ENCODE results near the gene IL1RAPL2. TPM values are rescaled to one million over a fixed set of nuclear protein-coding genes. Genes with fewer than 3 reads are reported as not detected.
"Not testable (repeated sequence)": the region's sequence is repeated elsewhere in the genome, so short reads cannot be mapped to it uniquely, and the experiment has no call there.

The IL1RAPL2 gene
- total RNA-seq, 2 experiments from 2014 or later, result not detected

DNA sequence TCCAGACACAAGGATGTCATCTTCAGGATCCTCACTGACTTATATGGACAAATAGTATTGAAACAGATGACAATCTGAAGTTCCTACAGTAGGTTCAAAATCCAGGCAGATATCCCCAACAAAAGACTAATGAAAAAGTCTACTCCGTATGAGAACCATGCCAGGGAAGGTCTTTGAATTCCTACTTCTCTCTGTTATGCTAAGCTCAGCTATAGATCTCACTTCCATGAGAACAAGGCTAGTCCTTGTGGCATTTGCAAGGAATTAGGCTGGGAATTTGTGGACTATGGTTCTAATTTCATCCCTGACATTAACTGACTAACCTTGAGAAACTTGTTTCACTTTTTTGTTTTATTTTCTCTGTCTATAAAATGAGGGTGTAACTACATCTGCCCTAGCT lies 229.8 kb downstream of the IL1RAPL2 start:
- Mint-ChIP-seq H3K4me3 (no peak overlapping the region), H3K4me1 (ENCODE audit: low read depth) (no peaks in the 10 kb centered on the region), H3K36me3 (no peaks in the 10 kb centered on the region), H3K27me3 (no peaks in the 10 kb centered on the region), H3K27ac (no peak overlapping the region), H3K9me3 (no peaks in the 10 kb centered on the region)
- intact Hi-C loops (cut with micrococcal nuclease), result no loop called here
- ChIA-PET POLR2A (no interaction called here), CTCF (no interaction called here)
- DNase-seq, result no peak

GRCh38 chrX:104803219-104803618 lies 237.2 kb downstream of the IL1RAPL2 start:
- no peak overlapping the region for H3K4me3 Mint-ChIP-seq
- no peaks in the 10 kb centered on the region for H3K36me3 Mint-ChIP-seq
- ChIA-PET CTCF (no interaction called here), POLR2A (no interaction called here)
- H3K27me3 Mint-ChIP-seq, result no peaks in the 10 kb centered on the region
- H3K27ac Mint-ChIP-seq, result no peak overlapping the region
- H3K4me1 Mint-ChIP-seq (ENCODE audit: low read depth), result no peaks in the 10 kb centered on the region
- DNase-seq, result no peak
- intact Hi-C loops (cut with micrococcal nuclease), result no loop called here
- no peaks in the 10 kb centered on the region for H3K9me3 Mint-ChIP-seq

DNA sequence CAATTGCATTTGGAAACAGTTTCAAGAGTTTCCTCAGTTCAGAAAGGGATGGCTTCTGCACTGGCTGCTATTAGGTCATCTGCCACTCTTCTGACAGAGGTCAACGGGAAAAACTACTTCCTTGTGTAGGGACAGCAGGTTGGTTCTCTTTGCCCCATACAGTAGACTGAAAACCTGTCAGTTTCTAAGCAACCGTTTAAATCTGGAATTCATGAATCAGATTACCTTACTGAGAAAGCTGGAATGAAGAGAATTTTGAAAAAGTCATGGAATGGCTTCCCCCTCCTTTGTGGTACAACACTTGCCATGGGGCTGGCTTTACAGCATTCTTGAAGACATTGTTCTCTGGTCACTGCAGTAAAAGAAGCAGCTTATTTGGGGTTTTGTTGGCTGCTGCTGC lies 240.3 kb downstream of the IL1RAPL2 start:
- H3K27me3 Mint-ChIP-seq, result no peaks in the 10 kb centered on the region
- H3K4me1 Mint-ChIP-seq (ENCODE audit: low read depth), result no peaks in the 10 kb centered on the region
- intact Hi-C loops (cut with micrococcal nuclease), result no loop called here
- no peaks in the 10 kb centered on the region for H3K9me3 Mint-ChIP-seq
- H3K36me3 Mint-ChIP-seq, result no peaks in the 10 kb centered on the region
- no peak overlapping the region for H3K27ac Mint-ChIP-seq
- ChIA-PET CTCF (no interaction called here), POLR2A (no interaction called here)
- H3K4me3 Mint-ChIP-seq, result no peak overlapping the region
- DNase-seq, result no peak

DNA sequence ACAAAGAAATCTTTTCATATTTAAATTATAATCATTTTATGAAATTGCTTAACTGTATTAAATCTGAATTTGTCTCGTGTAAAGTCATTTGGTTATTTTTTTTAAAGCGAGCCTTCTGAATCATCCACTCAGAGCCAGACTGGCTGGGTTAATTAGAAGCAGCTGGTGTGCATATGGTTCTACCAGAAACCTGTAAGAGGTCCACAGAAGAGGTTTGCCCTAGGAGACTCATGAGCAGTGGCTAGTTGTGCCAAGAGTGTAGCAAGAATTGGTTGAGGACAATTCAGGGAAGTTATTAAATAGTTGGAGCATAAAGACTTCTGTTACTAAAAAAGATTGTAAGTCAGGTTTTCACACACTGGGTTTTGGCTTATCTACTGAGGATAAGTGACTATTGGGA lies 267.4 kb downstream of the IL1RAPL2 start:
- Mint-ChIP-seq H3K4me1 (ENCODE audit: low read depth) (no peaks in the 10 kb centered on the region), H3K36me3 (no peaks in the 10 kb centered on the region), H3K27me3 (no peaks in the 10 kb centered on the region), H3K4me3 (no peak overlapping the region), H3K27ac (no peak overlapping the region), H3K9me3 (peaks cover 3% of the 10 kb centered on the region)
- ChIA-PET CTCF (no interaction called here), POLR2A (no interaction called here)
- DNase-seq, result no peak
- intact Hi-C loops (cut with micrococcal nuclease), result no loop called here

GRCh38 chrX:104842646-104843045 lies 276.6 kb downstream of the IL1RAPL2 start:
- DNase-seq, result no peak
- no peaks in the 10 kb centered on the region for H3K4me1 Mint-ChIP-seq (ENCODE audit: low read depth)
- no peak overlapping the region for H3K4me3 Mint-ChIP-seq
- intact Hi-C loops (cut with micrococcal nuclease), result no loop called here
- H3K9me3 Mint-ChIP-seq, result peaks cover 11% of the 10 kb centered on the region
- H3K27me3 Mint-ChIP-seq, result no peaks in the 10 kb centered on the region
- POLR2A ChIA-PET, result no interaction called here
- H3K27ac Mint-ChIP-seq, result no peak overlapping the region
- H3K36me3 Mint-ChIP-seq, result no peaks in the 10 kb centered on the region
- CTCF ChIA-PET, result no interaction called here

DNA sequence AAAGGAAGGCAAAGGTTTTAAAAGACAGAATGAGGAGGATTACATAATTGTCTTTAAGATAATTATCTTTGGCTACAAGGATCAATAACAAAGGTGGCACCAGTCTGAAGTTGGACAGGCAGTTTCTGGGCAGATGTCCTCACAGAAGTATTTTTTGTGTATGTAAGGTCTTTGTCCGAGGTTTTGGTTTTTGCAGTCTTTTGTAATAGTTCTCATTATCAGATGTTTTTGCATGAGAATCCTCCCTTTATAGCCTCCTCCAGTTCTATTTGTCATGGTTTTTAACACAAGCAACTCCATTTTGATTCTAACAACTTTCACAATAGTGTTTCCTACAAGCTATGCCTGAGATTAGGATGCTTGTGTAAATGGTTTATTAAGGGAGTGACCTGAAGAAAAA lies 286.2 kb downstream of the IL1RAPL2 start:
- H3K4me3 Mint-ChIP-seq, result no peak overlapping the region
- H3K27me3 Mint-ChIP-seq, result no peaks in the 10 kb centered on the region
- no peak for DNase-seq
- H3K4me1 Mint-ChIP-seq (ENCODE audit: low read depth), result no peaks in the 10 kb centered on the region
- H3K27ac Mint-ChIP-seq, result no peak overlapping the region
- no peaks in the 10 kb centered on the region for H3K36me3 Mint-ChIP-seq
- H3K9me3 Mint-ChIP-seq, result no peaks in the 10 kb centered on the region
- ChIA-PET POLR2A (no interaction called here), CTCF (no interaction called here)
- intact Hi-C loops (cut with micrococcal nuclease), result no loop called here

GRCh38 chrX:104854188-104854587 lies 288.2 kb downstream of the IL1RAPL2 start:
- Mint-ChIP-seq H3K27ac (no peak overlapping the region), H3K27me3 (no peaks in the 10 kb centered on the region), H3K9me3 (no peaks in the 10 kb centered on the region), H3K4me1 (ENCODE audit: low read depth) (no peaks in the 10 kb centered on the region), H3K36me3 (no peaks in the 10 kb centered on the region), H3K4me3 (no peak overlapping the region)
- POLR2A ChIA-PET, result no interaction called here
- DNase-seq, result no peak
- CTCF ChIA-PET, result no interaction called here
- intact Hi-C loops (cut with micrococcal nuclease), result no loop called here

GRCh38 chrX:104854790-104855340 lies 288.9 kb downstream of the IL1RAPL2 start:
- Mint-ChIP-seq H3K9me3 (no peaks in the 10 kb centered on the region), H3K4me3 (no peak overlapping the region), H3K36me3 (no peaks in the 10 kb centered on the region), H3K27me3 (no peaks in the 10 kb centered on the region), H3K27ac (no peak overlapping the region), H3K4me1 (ENCODE audit: low read depth) (no peaks in the 10 kb centered on the region)
- intact Hi-C loops (cut with micrococcal nuclease), result no loop called here
- CTCF ChIA-PET, result interaction anchor here (0.6 kb wide), 1 partner anchor 187 kb away, joined by 4 read pairs; no protein-coding TSS in a partner anchor
- no peak for DNase-seq
- POLR2A ChIA-PET, result no interaction called here

DNA sequence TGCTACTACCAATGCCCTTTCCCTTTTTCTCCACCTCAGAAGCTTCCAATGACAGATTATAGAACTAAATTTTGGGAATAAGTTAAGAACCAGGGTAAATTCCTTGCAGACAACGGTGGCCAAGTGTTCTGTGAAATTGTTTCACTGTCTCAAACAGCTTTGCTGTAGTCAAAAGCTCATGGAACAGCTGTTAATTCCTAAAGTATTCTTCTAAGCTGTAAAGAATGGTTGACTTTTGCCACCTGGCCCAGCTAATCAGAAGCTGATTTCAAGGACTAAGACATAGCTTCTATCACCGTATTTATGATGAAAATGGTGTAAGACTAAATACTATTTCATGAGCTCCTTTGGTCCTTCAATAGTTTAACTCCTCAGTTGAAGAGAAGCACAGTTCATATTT lies 297.5 kb downstream of the IL1RAPL2 start:
- H3K36me3 Mint-ChIP-seq, result no peaks in the 10 kb centered on the region
- CTCF ChIA-PET, result no interaction called here
- no peaks in the 10 kb centered on the region for H3K4me1 Mint-ChIP-seq (ENCODE audit: low read depth)
- intact Hi-C loops (cut with micrococcal nuclease), result no loop called here
- H3K9me3 Mint-ChIP-seq, result no peaks in the 10 kb centered on the region
- POLR2A ChIA-PET, result no interaction called here
- no peak overlapping the region for H3K4me3 Mint-ChIP-seq
- no peak overlapping the region for H3K27ac Mint-ChIP-seq
- H3K27me3 Mint-ChIP-seq, result no peaks in the 10 kb centered on the region
- no peak for DNase-seq

- H3K4me3 Mint-ChIP-seq, result no peak overlapping the region
- CTCF ChIA-PET, result no interaction called here
- H3K27me3 Mint-ChIP-seq, result no peaks in the 10 kb centered on the region
- no peaks in the 10 kb centered on the region for H3K9me3 Mint-ChIP-seq
- H3K4me1 Mint-ChIP-seq (ENCODE audit: low read depth), result no peaks in the 10 kb centered on the region
- intact Hi-C loops (cut with micrococcal nuclease), result no loop called here
- no peak for DNase-seq
- no peak overlapping the region for H3K27ac Mint-ChIP-seq
- no peaks in the 10 kb centered on the region for H3K36me3 Mint-ChIP-seq
- POLR2A ChIA-PET, result no interaction called here
These were observed 298.3 kb downstream of the IL1RAPL2 start for GRCh38 chrX:104864296-104864695.

DNA sequence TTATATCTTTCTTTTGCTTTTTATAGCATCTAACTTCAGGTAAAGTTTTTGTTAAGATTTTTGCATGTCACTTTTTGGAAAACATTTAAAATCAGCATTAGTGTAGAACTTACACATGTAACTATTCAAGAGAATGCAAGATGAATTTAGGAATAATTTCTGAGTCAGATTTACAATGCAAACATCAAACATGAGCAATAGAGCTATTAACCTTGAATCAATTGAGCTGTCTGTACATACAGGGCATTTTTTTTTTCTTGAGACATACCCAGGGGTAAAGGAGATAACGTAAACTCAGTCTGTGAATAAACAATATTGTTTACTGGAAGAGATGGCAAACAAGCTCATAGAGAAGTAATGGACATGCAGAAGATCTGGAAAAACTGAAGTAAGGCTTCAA lies 311.5 kb downstream of the IL1RAPL2 start:
- H3K27me3 Mint-ChIP-seq, result no peaks in the 10 kb centered on the region
- H3K4me3 Mint-ChIP-seq, result no peak overlapping the region
- ChIA-PET CTCF (no interaction called here), POLR2A (no interaction called here)
- no peaks in the 10 kb centered on the region for H3K4me1 Mint-ChIP-seq (ENCODE audit: low read depth)
- intact Hi-C loops (cut with micrococcal nuclease), result no loop called here
- no peak for DNase-seq
- no peak overlapping the region for H3K27ac Mint-ChIP-seq
- H3K9me3 Mint-ChIP-seq, result no peaks in the 10 kb centered on the region
- H3K36me3 Mint-ChIP-seq, result no peaks in the 10 kb centered on the region

- H3K4me1 Mint-ChIP-seq (ENCODE audit: low read depth), result no peaks in the 10 kb centered on the region
- CTCF ChIA-PET, result no interaction called here
- H3K4me3 Mint-ChIP-seq, result no peak overlapping the region
- no peak for DNase-seq
- no peaks in the 10 kb centered on the region for H3K27me3 Mint-ChIP-seq
- no peaks in the 10 kb centered on the region for H3K9me3 Mint-ChIP-seq
- H3K27ac Mint-ChIP-seq, result no peak overlapping the region
- H3K36me3 Mint-ChIP-seq, result no peaks in the 10 kb centered on the region
- intact Hi-C loops (cut with micrococcal nuclease), result no loop called here
- POLR2A ChIA-PET, result interaction anchor here (0.5 kb wide), 1 partner anchor 225 kb away, joined by 3 read pairs; no protein-coding TSS in a partner anchor
These were observed 336.1 kb downstream of the IL1RAPL2 start for GRCh38 chrX:104902070-104902469.

- H3K27me3 Mint-ChIP-seq; H3K27ac Mint-ChIP-seq; intact Hi-C loops (cut with micrococcal nuclease); H3K36me3 Mint-ChIP-seq; DNase-seq; H3K9me3 Mint-ChIP-seq; H3K4me1 Mint-ChIP-seq (ENCODE audit: low read depth); POLR2A ChIA-PET; CTCF ChIA-PET: not testable (repeated sequence)
- H3K4me3 Mint-ChIP-seq, result peak overlapping the region; percentile 29
These were observed 343.7 kb downstream of the IL1RAPL2 start for GRCh38 chrX:104909694-104910093.

DNA sequence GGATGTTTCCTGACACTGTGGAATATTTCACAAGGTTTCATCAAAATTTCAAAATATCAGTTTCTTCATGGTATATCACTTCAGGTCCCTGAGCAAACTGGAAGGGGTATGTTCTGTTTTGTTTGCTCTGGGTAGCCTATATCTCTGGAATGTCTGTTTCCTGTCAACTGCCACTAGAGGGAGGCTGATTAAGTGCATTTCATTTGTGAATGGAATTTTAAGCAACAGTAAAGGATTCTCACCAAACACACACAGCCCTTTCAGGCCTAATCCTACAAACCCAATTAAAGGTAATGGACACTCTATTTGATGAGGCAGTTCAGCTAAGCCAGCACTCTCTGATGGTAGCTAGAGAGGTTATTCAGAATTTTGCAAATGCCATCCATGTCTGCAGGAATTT lies 347.3 kb downstream of the IL1RAPL2 start:
- POLR2A ChIA-PET, result no interaction called here
- no peak overlapping the region for H3K27ac Mint-ChIP-seq
- no peaks in the 10 kb centered on the region for H3K4me1 Mint-ChIP-seq (ENCODE audit: low read depth)
- H3K9me3 Mint-ChIP-seq, result no peaks in the 10 kb centered on the region
- intact Hi-C loops (cut with micrococcal nuclease), result no loop called here
- no peaks in the 10 kb centered on the region for H3K27me3 Mint-ChIP-seq
- H3K36me3 Mint-ChIP-seq, result no peaks in the 10 kb centered on the region
- no peak for DNase-seq
- H3K4me3 Mint-ChIP-seq, result no peak overlapping the region
- CTCF ChIA-PET, result no interaction called here

Measured in activated CD4-positive, alpha-beta memory T cell treated with anti-CD3 and anti-CD28 coated beads for 36 hours (primary cell).